HepG2 (cell line): ENCODE measurements around the gene CIAO2A. TPM values are rescaled to one million over a fixed set of nuclear protein-coding genes. Genes with fewer than 3 reads are reported as not detected.

Experiments
- ARID3A ChIP-seq: IDR thresholded peaks from 2 replicates; pipeline ENCODE4 v1.6.1; 2012; ENCODE audit warnings: low read depth, low read length, improper control_type of control experiment
- ARID4A ChIP-seq: sonication (generic); formaldehyde crosslinking; IDR thresholded peaks from 2 replicates; pipeline ENCODE4 v1.5.0; 2020; ENCODE audit warnings: mild to moderate bottlenecking, missing genetic modification reagents, borderline replicate concordance
- FOXA3 ChIP-seq: IDR thresholded peaks from 2 replicates; pipeline ENCODE4 v1.6.1; 2016; ENCODE audit warnings: missing genetic modification reagents, missing compliant biosample characterization
- FOXC1 ChIP-seq: sonication (generic); formaldehyde crosslinking; IDR thresholded peaks from 2 replicates; pipeline ENCODE4 v1.8.0; 2022; ENCODE audit warnings: mild to moderate bottlenecking, missing genetic modification reagents, borderline replicate concordance
- HOXA5 ChIP-seq: sonication (generic); formaldehyde crosslinking; IDR thresholded peaks from 2 replicates; pipeline ENCODE4 v1.4.0; 2020; ENCODE audit warnings: missing genetic modification reagents
- MED8 ChIP-seq: sonication (generic); formaldehyde crosslinking; IDR thresholded peaks from 2 replicates; pipeline ENCODE4 v1.8.1; 2023; ENCODE audit warnings: mild to moderate bottlenecking, missing genetic modification reagents; ENCODE audit not compliant: insufficient replicate concordance
- NCOR1 ChIP-seq: fragments of 200-600 bp; sonication (generic); IDR thresholded peaks from 2 replicates; pipeline ENCODE4 v1.7.0; 2017; ENCODE audit warnings: antibody characterized with exemption, low read length, borderline replicate concordance
- NR2F6 ChIP-seq, 2 experiments: IDR thresholded peaks; 2 replicates each; pipeline ENCODE4 v1.6.1; 2016; ENCODE audit warnings: antibody characterized with exemption in 1 of 2, mild to moderate bottlenecking in 1 of 2
- PHF8 ChIP-seq: sonication (generic); formaldehyde crosslinking; IDR thresholded peaks from 2 replicates; pipeline ENCODE4 v1.5.0; 2020; ENCODE audit warnings: missing genetic modification reagents
- PREB ChIP-seq: sonication (generic); formaldehyde crosslinking; IDR thresholded peaks from 2 replicates; pipeline ENCODE4 v1.4.0; 2020; ENCODE audit warnings: missing genetic modification reagents
- REST ChIP-seq, 2 experiments: IDR thresholded peaks; 2 replicates each; pipeline ENCODE4 v1.6.1; 2011 to 2012; ENCODE audit warnings: low read length in 2 of 2, borderline replicate concordance in 1 of 2, low read depth in 1 of 2, mild to moderate bottlenecking in 1 of 2, moderate library complexity in 1 of 2
- ZNF878 ChIP-seq: sonication (generic); formaldehyde crosslinking; IDR thresholded peaks from 2 replicates; pipeline ENCODE4 v1.8.1; 2023; ENCODE audit warnings: mild to moderate bottlenecking, missing genetic modification reagents, moderate library complexity
- polyA plus RNA-seq, 8 experiments: library from polyadenylated mRNA; depleted of rRNA in 3 of 8; stranded (reverse) in 7 of 8; unstranded in 1 of 8; fragments of >200 nt; fragmentation: Illumina TruSeq in 4 of 8; extraction: Trizol in 4 of 8; gene quantifications; 2 replicates each; pipeline versions ENCODE4 v1.2.1 to v1.2.3, GENCODE V29; 2011 to 2016; ENCODE audit warnings: low read depth in 4 of 8, missing spikeins in 1 of 8, mixed read lengths in 1 of 8; ENCODE audit not compliant: insufficient read depth in 1 of 8
- total RNA-seq, 5 experiments: library from RNA; depleted of rRNA; stranded (reverse); fragments of >200 nt; fragmentation: Illumina TruSeq; extraction: Trizol; gene quantifications; 2 replicates each; pipeline ENCODE4 v1.2.3, GENCODE V29; 2016; ENCODE audit warnings: low read depth in 1 of 5

CIAO2A gene
- total and polyA plus RNA-seq, 2 of the 13 experiments (the other 11 are each of a cell fraction or from before 2014, with no cell fraction given), result 83.0 to 100 TPM

GRCh38 chr15:64092864-64093626 is 593 bp downstream of the CIAO2A start (continued):
- TF ChIP-seq REST (IDR thresholded peaks at IDR 0.05; ENCODE audit: borderline replicate concordance in 1 of 2, low read depth in 1 of 2, low read length in 2 of 2), result peak in 1 of 2 experiments; percentile 1; a peak in 1 of 4 replicates
- 0 out of 2 replicates have a peak, but pooled peaks have one; percentile 15 for TF ChIP-seq PREB
- no peak for TF ChIP-seq ZNF878 (CRISPR knock-in tag)
- TF ChIP-seq HOXA5 (CRISPR knock-in tag), result 0 out of 2 replicates have a peak, but pooled peaks have one; percentile 17
- peak; percentile 20 for TF ChIP-seq MED8
- 0 out of 2 replicates have a peak, but pooled peaks have one; percentile 4 for TF ChIP-seq NCOR1
- TF ChIP-seq ARID4A (CRISPR knock-in tag), result peak; percentile 49; the same call in 1 of the 2 replicates
- TF ChIP-seq FOXA3, result peak; percentile 55; the same call in 1 of the 2 replicates
- 0 out of 2 replicates have a peak, but pooled peaks have one; percentile 2 for TF ChIP-seq PHF8 (CRISPR knock-in tag)
- 0 out of 2 replicates have a peak, but pooled peaks have one; percentile 15 for TF ChIP-seq ARID3A
- TF ChIP-seq NR2F6 (IDR thresholded peaks at IDR 0.05), result peak; percentile 36
- peak; percentile 70 for TF ChIP-seq NR2F6 (CRISPR knock-in tag; IDR thresholded peaks at IDR 0.05)
- TF ChIP-seq FOXC1 (CRISPR knock-in tag), result 0 out of 2 replicates have a peak, but pooled peaks have one; percentile 21
